GM08714 (cell line): Measurements from ENCODE around the gene GAREM1.

Source experiments
- H3K4me3 ChIP-seq: fragments of 200-500 bp; sonication (Bioruptor generic); 2 replicates; pipeline ENCODE4 v1.5.1; 2014; ENCODE audit warnings: mild to moderate bottlenecking, low read length, inconsistent platforms
- ZNF274 ChIP-seq: IDR thresholded peaks from 2 replicates; pipeline ENCODE4 v1.6.1; 2012; ENCODE audit warnings: mild to moderate bottlenecking, low read depth, low read length

GAREM1 gene

GRCh38 chr18:32378705-32379104, 92.0 kb downstream of the GAREM1 start:
- TF ChIP-seq ZNF274: no peak
- no peak overlapping the region for H3K4me3 ChIP-seq

- TF ChIP-seq ZNF274: no peak
- no peak overlapping the region for H3K4me3 ChIP-seq
Measured at GRCh38 chr18:32373995-32374394, 96.7 kb downstream of the GAREM1 start.

- no peak for TF ChIP-seq ZNF274
- H3K4me3 ChIP-seq: no peak overlapping the region
Measured at GRCh38 chr18:32373505-32373904, 97.2 kb downstream of the GAREM1 start.

GRCh38 chr18:32372381-32373061, 98.2 kb downstream of the GAREM1 start:
- H3K4me3 ChIP-seq: no peak overlapping the region
- TF ChIP-seq ZNF274: no peak

GRCh38 chr18:32372047-32372380, 98.7 kb downstream of the GAREM1 start:
- no peak for TF ChIP-seq ZNF274
- no peak overlapping the region for H3K4me3 ChIP-seq

- TF ChIP-seq ZNF274: no peak
- no peak overlapping the region for H3K4me3 ChIP-seq
Measured at GRCh38 chr18:32371384-32371783, 99.3 kb downstream of the GAREM1 start.

GRCh38 chr18:32368991-32369390, 101.7 kb downstream of the GAREM1 start:
- no peak for TF ChIP-seq ZNF274
- no peak overlapping the region for H3K4me3 ChIP-seq

GRCh38 chr18:32368170-32368569, 102.5 kb downstream of the GAREM1 start:
- H3K4me3 ChIP-seq: no peak overlapping the region
- no peak for TF ChIP-seq ZNF274

- TF ChIP-seq ZNF274: no peak
- H3K4me3 ChIP-seq: no peak overlapping the region
Measured at GRCh38 chr18:32366586-32367538, 103.8 kb downstream of the GAREM1 start.

GRCh38 chr18:32362484-32362883, 108.2 kb downstream of the GAREM1 start:
- H3K4me3 ChIP-seq: no peak overlapping the region
- TF ChIP-seq ZNF274: no peak

- no peak overlapping the region for H3K4me3 ChIP-seq
- no peak for TF ChIP-seq ZNF274
Measured at GRCh38 chr18:32360682-32361345, 109.9 kb downstream of the GAREM1 start.

GRCh38 chr18:32358529-32358928, 112.2 kb downstream of the GAREM1 start:
- no peak overlapping the region for H3K4me3 ChIP-seq
- TF ChIP-seq ZNF274: no peak

- no peak overlapping the region for H3K4me3 ChIP-seq
- no peak for TF ChIP-seq ZNF274
Measured at GRCh38 chr18:32358075-32358474, 112.6 kb downstream of the GAREM1 start.

- no peak overlapping the region for H3K4me3 ChIP-seq
- no peak for TF ChIP-seq ZNF274
Measured at GRCh38 chr18:32355896-32356295, 114.8 kb downstream of the GAREM1 start.

- TF ChIP-seq ZNF274: no peak
- H3K4me3 ChIP-seq: no peak overlapping the region
Measured at GRCh38 chr18:32354518-32354917, 116.2 kb downstream of the GAREM1 start.
